ENCODE data around the gene OSBPL10.
"Not testable (repeated sequence)": the region's sequence is repeated elsewhere in the genome, so short reads cannot be mapped to it uniquely, and the experiment has no call there.

The OSBPL10 gene

GRCh38 chr3:31695280-31696008, 285.6 kb downstream of the OSBPL10 start:
- DNase-seq, result peak in 1 of 4 experiments; percentile 12

GRCh38 chr3:31693346-31693745, 287.7 kb downstream of the OSBPL10 start:
- DNase-seq, result no peak

- no peak for DNase-seq
These were observed 288.3 kb downstream of the OSBPL10 start for GRCh38 chr3:31692751-31693150.

GRCh38 chr3:31690771-31691170, 290.3 kb downstream of the OSBPL10 start:
- DNase-seq, result no peak

GRCh38 chr3:31689523-31689922, 291.5 kb downstream of the OSBPL10 start:
- DNase-seq, result not testable (repeated sequence)

GRCh38 chr3:31688984-31689383, 292.1 kb downstream of the OSBPL10 start:
- DNase-seq, result no peak

GRCh38 chr3:31687020-31687802, 293.9 kb downstream of the OSBPL10 start:
- no peak for DNase-seq

GRCh38 chr3:31680072-31680870, 300.8 kb downstream of the OSBPL10 start:
- no peak for DNase-seq

- no peak for DNase-seq
These were observed 304.5 kb downstream of the OSBPL10 start for GRCh38 chr3:31676556-31676955.

GRCh38 chr3:31673950-31674349, 307.1 kb downstream of the OSBPL10 start:
- DNase-seq, result no peak

GRCh38 chr3:31671976-31672375, 309.1 kb downstream of the OSBPL10 start:
- DNase-seq, result no peak

- no peak for DNase-seq
These were observed 309.6 kb downstream of the OSBPL10 start for GRCh38 chr3:31671451-31671850.

- DNase-seq, result no peak
These were observed 310.3 kb downstream of the OSBPL10 start for GRCh38 chr3:31670722-31671121.

GRCh38 chr3:31670136-31670535, 310.9 kb downstream of the OSBPL10 start:
- no peak for DNase-seq

- DNase-seq, result no peak
These were observed 312.8 kb downstream of the OSBPL10 start for GRCh38 chr3:31668242-31668641.

- DNase-seq, result no peak
These were observed 313.5 kb downstream of the OSBPL10 start for GRCh38 chr3:31667582-31667981.

- no peak for DNase-seq
These were observed 317.0 kb downstream of the OSBPL10 start for GRCh38 chr3:31664031-31664430.

- no peak for DNase-seq
These were observed 318.9 kb downstream of the OSBPL10 start for GRCh38 chr3:31661993-31662670.

- DNase-seq, result no peak
These were observed 319.8 kb downstream of the OSBPL10 start for GRCh38 chr3:31661286-31661685.

- DNase-seq, result no peak
These were observed 321.8 kb downstream of the OSBPL10 start for GRCh38 chr3:31659246-31659645.

GRCh38 chr3:31654998-31655397, 326.1 kb downstream of the OSBPL10 start:
- no peak for DNase-seq

- DNase-seq, result no peak
These were observed 327.6 kb downstream of the OSBPL10 start for GRCh38 chr3:31653464-31653863.

GRCh38 chr3:31652296-31652695, 328.8 kb downstream of the OSBPL10 start:
- DNase-seq, result no peak
